PC-3 (cell line): Measurements from ENCODE around the gene VMAC. TPM values are rescaled to one million over a fixed set of nuclear protein-coding genes. Genes with fewer than 3 reads are reported as not detected.

Experiments
- ATAC-seq: fragments of 200-7000 bp; cut with Tn5 transposase; 2 replicates; pipeline ENCODE4 v1.9.1; 2020; ENCODE audit warnings: mild to moderate bottlenecking, moderate library complexity
- BruUV-seq: library from RNA; stranded (reverse); fragments of 400-500 nt; replicated peaks from 2 replicates; lab custom pipeline; 2021; lab: Mats Ljungman, UMichigan
- CTCF ChIA-PET: fragments of 300-600 bp; sonication (Branson Sonifier 250); formaldehyde crosslinking; loops from one replicate; lab custom pipeline; 2022; ENCODE audit warnings: antibody characterized with exemption; lab: Charles Lee
- POLR2A ChIA-PET: fragments of 300-600 bp; sonication (Branson Sonifier 250); formaldehyde crosslinking; loops from one replicate; lab custom pipeline; 2022; ENCODE audit warnings: antibody characterized with exemption; ENCODE audit not compliant: unreplicated experiment; lab: Charles Lee
- DNase-seq: peaks from one replicate; pipeline ENCODE4 v3.0.0-alpha.2; 2015
- H2AFZ ChIP-seq: fragments of 300-600 bp; sonication (generic); 2 replicates; pipeline ENCODE4 v1.6.0; 2016; ENCODE audit warnings: antibody characterized with exemption, low read length
- H3F3A ChIP-seq: fragments of 300-600 bp; sonication (generic); one replicate; pipeline ENCODE4 v1.6.0; 2017; ENCODE audit warnings: antibody characterized with exemption, low read length, control low read depth, mild to moderate bottlenecking; ENCODE audit not compliant: unreplicated experiment
- H3K27ac ChIP-seq: fragments of 300-600 bp; sonication (generic); 2 replicates; pipeline ENCODE4 v1.5.1; 2016; ENCODE audit warnings: mild to moderate bottlenecking, low read length
- H3K27me3 ChIP-seq: fragments of 300-600 bp; sonication (generic); 2 replicates; pipeline ENCODE4 v1.6.1; 2016; ENCODE audit warnings: low read length, mixed read lengths
- H3K36me3 ChIP-seq: fragments of 300-600 bp; sonication (generic); 2 replicates; pipeline ENCODE4 v1.6.1; 2016; ENCODE audit warnings: low read depth, mixed run types, low read length, mixed read lengths
- H3K4me1 ChIP-seq: fragments of 300-600 bp; sonication (generic); 2 replicates; pipeline ENCODE4 v1.5.1; 2016; ENCODE audit warnings: low read length; ENCODE audit not compliant: insufficient read depth
- H3K4me2 ChIP-seq: fragments of 300-600 bp; sonication (generic); 2 replicates; pipeline ENCODE4 v1.6.0; 2016; ENCODE audit warnings: low read length
- H3K4me3 ChIP-seq: fragments of 300-600 bp; sonication (generic); 2 replicates; pipeline ENCODE4 v1.5.1; 2016; ENCODE audit warnings: mild to moderate bottlenecking, low read length, mixed read lengths
- H3K79me2 ChIP-seq: fragments of 300-600 bp; sonication (generic); 2 replicates; pipeline ENCODE4 v1.6.1; 2017; ENCODE audit warnings: low read length, mixed read lengths
- H3K9ac ChIP-seq: fragments of 300-600 bp; sonication (generic); 2 replicates; pipeline ENCODE4 v1.6.0; 2016; ENCODE audit warnings: mild to moderate bottlenecking, low read length
- H3K9me2 ChIP-seq: fragments of 300-600 bp; sonication (generic); replicated peaks from 2 replicates; pipeline ENCODE4 v1.6.1; 2016; ENCODE audit warnings: mixed run types, low read length, mixed read lengths
- H3K9me3 ChIP-seq: fragments of 300-600 bp; sonication (generic); 2 replicates; pipeline ENCODE4 v1.6.1; 2016; ENCODE audit warnings: low read length, mixed read lengths
- H4K20me1 ChIP-seq: fragments of 300-600 bp; sonication (generic); 2 replicates; pipeline ENCODE4 v1.6.1; 2016; ENCODE audit warnings: low read length, mixed read lengths
- EZH2 ChIP-seq: fragments of 300-600 bp; sonication (generic); IDR thresholded peaks from one replicate; pipeline ENCODE4 v1.6.1; 2017; ENCODE audit warnings: antibody characterized with exemption, mild to moderate bottlenecking, low read length; ENCODE audit not compliant: unreplicated experiment
- EZH2phosphoT487 ChIP-seq: fragments of 300-600 bp; sonication (generic); IDR thresholded peaks from 2 replicates; pipeline ENCODE4 v1.6.1; 2018; ENCODE audit warnings: mild to moderate bottlenecking, antibody characterized with exemption, low read length, borderline replicate concordance
- intact Hi-C: fragments of 100-400 bp; cut with micrococcal nuclease; formaldehyde crosslinking; loops from 2 replicates; pipeline ENCODE4 v1.9.0; 2023
- total RNA-seq: library from RNA; depleted of rRNA; stranded (reverse); fragments of >200 nt; gene quantifications from 2 replicates; pipeline ENCODE4 v1.2.3, GENCODE V29; 2014
- TF ChIP-seq, protein P1 (sequence below): fragments of 300-600 bp; sonication (generic); conservative IDR thresholded peaks from 2 replicates; pipeline ENCODE4 v1.5.1; 2017; ENCODE audit warnings: antibody characterized with exemption, low read depth, mild to moderate bottlenecking, low read length

Gene VMAC
- total RNA-seq, 1 experiment from 2014 or later: 8.3 TPM

DNA sequence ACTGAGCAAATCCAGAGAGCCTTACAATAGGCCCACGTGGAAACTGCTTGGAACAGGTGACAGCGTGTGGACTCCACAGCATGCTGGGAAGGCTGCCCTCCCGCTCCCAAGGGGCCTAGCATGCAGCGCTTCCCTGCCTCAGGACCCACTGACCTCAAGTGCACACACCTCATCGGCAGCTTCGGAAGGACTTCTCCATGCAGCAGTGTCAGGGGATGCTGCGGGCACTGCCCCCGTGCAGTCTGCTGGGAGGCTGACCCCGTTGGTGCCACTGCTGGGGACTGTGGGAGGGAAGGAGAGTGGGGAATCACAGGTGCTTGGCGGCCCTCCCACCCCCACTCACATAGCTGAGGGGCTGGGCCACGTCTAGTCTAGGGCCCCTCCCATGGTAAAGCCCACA is 26.6 kb downstream of the VMAC start:
- Histone ChIP-seq H4K20me1 (no peaks in the 10 kb centered on the region), H3K9ac (no peak overlapping the region), H3K4me3 (no peak overlapping the region), H3K4me1 (no peaks in the 10 kb centered on the region), H3K9me2 (no peaks in the 10 kb centered on the region), H2AFZ (no peak overlapping the region), H3K27me3 (no peaks in the 10 kb centered on the region), H3F3A (no peaks in the 10 kb centered on the region), H3K9me3 (no peaks in the 10 kb centered on the region), H3K27ac (no peak overlapping the region), H3K4me2 (no peak overlapping the region), H3K36me3 (peaks cover 65% of the 10 kb centered on the region), H3K79me2 (no peaks in the 10 kb centered on the region)
- DNase-seq: no peak
- ATAC-seq: no peak
- ChIA-PET POLR2A (no interaction called here), CTCF (interaction anchor here (0.6 kb wide), 1 partner anchor 110 kb away, joined by 4 read pairs; no protein-coding TSS in a partner anchor)
- intact Hi-C loops: no loop called here
- BruUV-seq: no TSS peak
- no peak for TF ChIP-seq EZH2
- no peak for TF ChIP-seq EZH2phosphoT487
- TF ChIP-seq, protein P1, sequence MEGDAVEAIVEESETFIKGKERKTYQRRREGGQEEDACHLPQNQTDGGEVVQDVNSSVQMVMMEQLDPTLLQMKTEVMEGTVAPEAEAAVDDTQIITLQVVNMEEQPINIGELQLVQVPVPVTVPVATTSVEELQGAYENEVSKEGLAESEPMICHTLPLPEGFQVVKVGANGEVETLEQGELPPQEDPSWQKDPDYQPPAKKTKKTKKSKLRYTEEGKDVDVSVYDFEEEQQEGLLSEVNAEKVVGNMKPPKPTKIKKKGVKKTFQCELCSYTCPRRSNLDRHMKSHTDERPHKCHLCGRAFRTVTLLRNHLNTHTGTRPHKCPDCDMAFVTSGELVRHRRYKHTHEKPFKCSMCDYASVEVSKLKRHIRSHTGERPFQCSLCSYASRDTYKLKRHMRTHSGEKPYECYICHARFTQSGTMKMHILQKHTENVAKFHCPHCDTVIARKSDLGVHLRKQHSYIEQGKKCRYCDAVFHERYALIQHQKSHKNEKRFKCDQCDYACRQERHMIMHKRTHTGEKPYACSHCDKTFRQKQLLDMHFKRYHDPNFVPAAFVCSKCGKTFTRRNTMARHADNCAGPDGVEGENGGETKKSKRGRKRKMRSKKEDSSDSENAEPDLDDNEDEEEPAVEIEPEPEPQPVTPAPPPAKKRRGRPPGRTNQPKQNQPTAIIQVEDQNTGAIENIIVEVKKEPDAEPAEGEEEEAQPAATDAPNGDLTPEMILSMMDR: no peak

DNA sequence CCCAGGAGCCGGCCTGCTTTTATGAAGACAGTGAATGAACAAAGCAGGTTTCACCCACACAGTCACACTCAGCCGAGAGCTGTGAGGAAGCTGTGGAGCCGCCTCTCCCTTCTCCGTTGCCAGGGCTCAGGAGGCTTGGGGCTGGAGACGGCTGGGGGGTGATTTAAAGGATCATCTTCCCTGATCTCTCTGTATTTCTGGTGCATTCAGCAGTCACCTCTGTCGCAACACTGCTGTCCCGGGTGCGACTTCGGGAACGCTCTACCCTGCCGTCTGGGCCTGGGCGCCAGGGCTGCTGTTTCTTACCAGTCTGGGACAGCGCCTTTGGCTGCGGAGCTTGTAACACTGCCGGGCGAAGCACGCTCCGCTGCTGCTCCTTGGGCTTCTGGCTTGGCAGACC is 27.5 kb downstream of the VMAC start:
- POLR2A ChIA-PET: no interaction called here
- no peak for ATAC-seq
- intact Hi-C loops: no loop called here

DNA sequence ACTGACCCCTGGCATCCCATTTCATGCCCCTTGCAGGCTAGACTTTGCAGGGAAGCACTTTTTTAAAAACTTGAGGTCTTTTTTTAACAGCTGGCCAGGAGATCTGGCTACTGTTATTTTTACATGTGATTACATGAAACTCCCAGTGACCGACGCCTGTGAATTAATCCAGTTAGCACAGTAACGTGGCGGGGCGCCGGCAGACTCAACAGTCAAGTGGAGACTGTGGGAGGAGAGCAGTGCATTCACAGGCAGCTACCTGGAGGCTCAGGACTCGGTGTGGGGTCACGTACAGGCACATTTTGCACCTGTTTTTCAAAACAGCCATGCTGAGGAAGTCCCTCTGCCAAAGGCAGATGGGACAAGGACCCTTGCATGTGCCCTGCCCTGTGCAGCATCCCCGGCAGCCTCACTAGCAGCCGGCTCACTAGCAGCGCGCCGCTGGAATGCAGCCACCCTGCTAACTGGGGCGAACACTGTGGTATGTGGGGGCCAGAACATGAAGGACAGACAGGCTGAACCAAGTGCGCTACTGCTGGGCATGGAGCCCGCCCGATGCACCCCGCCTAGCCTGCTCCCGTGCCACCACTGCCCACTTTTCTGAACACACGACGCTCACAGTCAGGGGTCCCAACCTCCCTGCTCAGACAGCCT is 28.1 kb downstream of the VMAC start:
- Histone ChIP-seq H3K36me3 (peaks cover 62% of the 10 kb centered on the region), H3K9ac (no peak overlapping the region), H3K9me2 (no peaks in the 10 kb centered on the region), H3K4me3 (no peak overlapping the region), H2AFZ (no peak overlapping the region), H3F3A (no peaks in the 10 kb centered on the region), H3K4me2 (no peak overlapping the region), H3K27ac (no peak overlapping the region), H3K4me1 (no peaks in the 10 kb centered on the region), H3K9me3 (no peaks in the 10 kb centered on the region), H3K79me2 (peaks cover 11% of the 10 kb centered on the region; the same call in 1 of the 2 replicates), H4K20me1 (no peaks in the 10 kb centered on the region), H3K27me3 (no peaks in the 10 kb centered on the region)
- BruUV-seq: no TSS peak
- ATAC-seq (no peak), DNase-seq (no peak)
- intact Hi-C loops: no loop called here
- no peak for TF ChIP-seq EZH2
- TF ChIP-seq EZH2phosphoT487: no peak
- TF ChIP-seq, protein P1: no peak
- CTCF ChIA-PET: no interaction called here
- POLR2A ChIA-PET: no interaction called here

More for the DNA sequence above, 27.5 kb downstream of the VMAC start:
- BruUV-seq: no TSS peak
- no peak overlapping the region for H3K4me2 ChIP-seq
- no peaks in the 10 kb centered on the region for H3K9me2 ChIP-seq
- H3K36me3 ChIP-seq: peaks cover 63% of the 10 kb centered on the region
- no peak for DNase-seq
- CTCF ChIA-PET: no interaction called here
- H3K27ac ChIP-seq: no peak overlapping the region
- no peak overlapping the region for H2AFZ ChIP-seq
- H3K79me2 ChIP-seq: peaks cover 8% of the 10 kb centered on the region; the same call in 1 of the 2 replicates
- H3K4me3 ChIP-seq: no peak overlapping the region
- H4K20me1 ChIP-seq: no peaks in the 10 kb centered on the region
- no peaks in the 10 kb centered on the region for H3K9me3 ChIP-seq
- H3K4me1 ChIP-seq: no peaks in the 10 kb centered on the region
- TF ChIP-seq EZH2 (no peak), EZH2phosphoT487 (no peak)
- TF ChIP-seq, protein P1: no peak
- no peak overlapping the region for H3K9ac ChIP-seq
- no peaks in the 10 kb centered on the region for H3K27me3 ChIP-seq
- H3F3A ChIP-seq: no peaks in the 10 kb centered on the region
